ENCODE data around the gene POLK.

POLK gene

GRCh38 chr5:75511435-75512382, at the start of gene POLK, which contains the start of gene CERT1:
POLK (plus strand) TSS chr5:75511891.
CERT1 (minus strand) TSS chr5:75511629; CDS start chr5:75511207, 422 bp downstream.
- TF ChIP-seq CTCF (IDR thresholded peaks at IDR 0.05; ENCODE audit: control insufficient read depth, extremely low read depth, insufficient read depth): no peak
- H3K4me3 ChIP-seq (ENCODE audit: low read depth, low read length): peak within 1 kb of the TSS; percentile 86
- peak; percentile 96 for DNase-seq (ENCODE audit: low read depth)

- H3K4me3 ChIP-seq (ENCODE audit: low read depth, low read length): no peak overlapping the region
- DNase-seq (ENCODE audit: low read depth): no peak
- no peak for TF ChIP-seq CTCF (IDR thresholded peaks at IDR 0.05; ENCODE audit: control insufficient read depth, extremely low read depth, insufficient read depth)
These were observed 48.0 kb upstream of the POLK start for GRCh38 chr5:75463726-75464125.

GRCh38 chr5:75465480-75465879, 46.2 kb upstream of the POLK start:
- DNase-seq (ENCODE audit: low read depth): peak; percentile 46
- TF ChIP-seq CTCF (IDR thresholded peaks at IDR 0.05; ENCODE audit: control insufficient read depth, extremely low read depth, insufficient read depth): no peak
- H3K4me3 ChIP-seq (ENCODE audit: low read depth, low read length): no peak overlapping the region

- TF ChIP-seq CTCF (IDR thresholded peaks at IDR 0.05; ENCODE audit: control insufficient read depth, extremely low read depth, insufficient read depth): no peak
- H3K4me3 ChIP-seq (ENCODE audit: low read depth, low read length): no peak overlapping the region
- DNase-seq (ENCODE audit: low read depth): no peak
These were observed 45.5 kb upstream of the POLK start for GRCh38 chr5:75466006-75466716.

- no peak for TF ChIP-seq CTCF (IDR thresholded peaks at IDR 0.05; ENCODE audit: control insufficient read depth, extremely low read depth, insufficient read depth)
- no peak overlapping the region for H3K4me3 ChIP-seq (ENCODE audit: low read depth, low read length)
- DNase-seq (ENCODE audit: low read depth): no peak
These were observed 43.1 kb upstream of the POLK start for GRCh38 chr5:75468593-75468992.

GRCh38 chr5:75469017-75469416, 42.7 kb upstream of the POLK start:
- no peak for TF ChIP-seq CTCF (IDR thresholded peaks at IDR 0.05; ENCODE audit: control insufficient read depth, extremely low read depth, insufficient read depth)
- H3K4me3 ChIP-seq (ENCODE audit: low read depth, low read length): no peak overlapping the region
- no peak for DNase-seq (ENCODE audit: low read depth)

Measured in LNCaP clone FGC (cell line).